ENCODE data around the gene MOV10L1.

DNA sequence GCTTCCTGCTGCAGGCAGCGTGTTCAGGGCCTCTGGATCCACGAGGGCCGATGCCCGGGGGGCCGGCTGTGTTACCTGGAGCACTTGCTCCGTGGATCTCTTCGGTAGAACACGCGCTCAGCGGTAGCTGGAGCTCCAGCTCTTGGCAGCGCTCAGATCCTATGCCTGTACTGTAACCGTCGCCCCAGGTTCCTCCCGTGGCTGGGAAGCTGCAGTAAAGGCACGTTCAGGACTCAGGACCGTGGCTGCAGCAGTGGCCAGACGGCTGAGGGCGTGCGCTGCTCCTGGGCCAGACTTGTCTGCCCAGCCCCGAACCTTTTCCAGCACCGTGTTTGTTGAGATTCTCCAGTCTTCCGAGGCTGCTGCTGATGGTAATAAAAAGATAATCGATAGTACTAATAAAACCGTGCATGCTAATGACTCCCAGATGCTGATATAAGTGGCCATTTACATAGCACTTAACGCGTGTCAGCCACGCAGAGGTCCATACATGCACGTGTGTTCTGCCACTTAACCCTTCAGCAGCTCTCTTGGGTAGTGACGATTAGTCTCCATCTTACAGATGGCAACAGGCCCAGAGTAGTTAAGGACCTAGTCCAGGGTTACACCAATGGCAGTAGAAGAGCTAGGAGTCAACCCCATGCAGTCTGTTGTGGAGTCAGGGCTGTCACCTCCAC lies 1.4 kb downstream of the MOV10L1 start:
- TF ChIP-seq, protein P1, sequence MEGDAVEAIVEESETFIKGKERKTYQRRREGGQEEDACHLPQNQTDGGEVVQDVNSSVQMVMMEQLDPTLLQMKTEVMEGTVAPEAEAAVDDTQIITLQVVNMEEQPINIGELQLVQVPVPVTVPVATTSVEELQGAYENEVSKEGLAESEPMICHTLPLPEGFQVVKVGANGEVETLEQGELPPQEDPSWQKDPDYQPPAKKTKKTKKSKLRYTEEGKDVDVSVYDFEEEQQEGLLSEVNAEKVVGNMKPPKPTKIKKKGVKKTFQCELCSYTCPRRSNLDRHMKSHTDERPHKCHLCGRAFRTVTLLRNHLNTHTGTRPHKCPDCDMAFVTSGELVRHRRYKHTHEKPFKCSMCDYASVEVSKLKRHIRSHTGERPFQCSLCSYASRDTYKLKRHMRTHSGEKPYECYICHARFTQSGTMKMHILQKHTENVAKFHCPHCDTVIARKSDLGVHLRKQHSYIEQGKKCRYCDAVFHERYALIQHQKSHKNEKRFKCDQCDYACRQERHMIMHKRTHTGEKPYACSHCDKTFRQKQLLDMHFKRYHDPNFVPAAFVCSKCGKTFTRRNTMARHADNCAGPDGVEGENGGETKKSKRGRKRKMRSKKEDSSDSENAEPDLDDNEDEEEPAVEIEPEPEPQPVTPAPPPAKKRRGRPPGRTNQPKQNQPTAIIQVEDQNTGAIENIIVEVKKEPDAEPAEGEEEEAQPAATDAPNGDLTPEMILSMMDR (IDR thresholded peaks at IDR 0.05), result no peak
- TF ChIP-seq POLR2A (IDR thresholded peaks at IDR 0.05) (no peak), POLR2AphosphoS5 (IDR thresholded peaks at IDR 0.05) (no peak)
